Tibial nerve (tissue), 3 donors: ENCODE measurements around the gene EYS.

Experiments
- CTCF ChIP-seq, 5 experiments: fragments of 200-600 bp in 3 of 5; fragments of 450-650 bp in 2 of 5; sonication (generic) in 3 of 5; IDR thresholded peaks; one replicate each; pipeline ENCODE4 v1.5.1; 2016 to 2019; ENCODE audit warnings: antibody characterized with exemption in 5 of 5, mild to moderate bottlenecking in 3 of 5, moderate library complexity in 2 of 5
- POLR2A ChIP-seq, 2 donors: fragments of 450-650 bp; IDR thresholded peaks; one replicate each; pipeline ENCODE4 v1.6.1; 2017; ENCODE audit warnings: antibody characterized with exemption in 2 of 2, mild to moderate bottlenecking in 2 of 2, moderate library complexity in 2 of 2

- no peak for TF ChIP-seq POLR2A (IDR thresholded peaks at IDR 0.05)
- no peak for TF ChIP-seq CTCF (IDR thresholded peaks at IDR 0.05)
These were observed 2000.4 kb downstream of the EYS start for GRCh38 chr6:63706630-63707029.
